ENCODE results near the gene DIP2C. TPM values are rescaled to one million over a fixed set of nuclear protein-coding genes. Genes with fewer than 3 reads are reported as not detected.

Gene DIP2C
- total RNA-seq, 1 donor from 2014 or later, result 10.1 TPM

DNA sequence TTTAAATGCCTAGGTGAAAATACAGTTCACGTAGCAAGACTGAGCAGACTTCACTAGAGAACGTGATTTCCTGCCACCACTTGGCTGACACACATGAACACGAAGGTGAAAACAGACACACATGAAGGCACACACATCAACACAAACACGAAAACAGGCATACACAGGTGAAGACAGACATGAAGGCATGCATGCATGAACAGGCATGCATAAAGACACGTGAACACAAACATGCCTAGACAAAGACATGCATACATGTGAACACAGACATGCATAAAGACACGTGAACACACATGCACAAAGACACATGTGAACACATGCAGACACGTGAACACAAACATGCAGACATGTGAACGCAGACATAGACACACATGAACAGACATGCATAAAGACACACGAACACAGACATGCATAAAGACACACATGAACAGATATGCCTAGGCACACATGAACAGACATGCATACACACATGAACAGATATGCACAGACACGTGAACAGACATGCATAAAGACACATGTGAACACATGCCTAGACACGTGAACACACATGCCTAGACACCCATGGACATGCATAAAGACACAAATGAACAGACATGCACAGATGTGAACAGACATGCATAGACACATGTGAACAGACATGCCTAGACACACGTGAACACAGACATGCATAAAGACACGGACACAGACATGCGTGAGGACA is 311.1 kb downstream of the DIP2C start:
- H3K9ac ChIP-seq, result no peak overlapping the region
- no peaks in the 10 kb centered on the region for H3K79me2 ChIP-seq (ENCODE audit: low read depth)
- Mint-ChIP-seq H3K9me3 (no peaks in the 10 kb centered on the region), H3K36me3 (peaks cover 39% of the 10 kb centered on the region), H3K4me1 (peaks cover 16% of the 10 kb centered on the region), H3K27ac (no peak overlapping the region), H3K27me3 (ENCODE audit: insufficient read depth, low read depth) (peaks cover 2% of the 10 kb centered on the region), H3K4me3 (no peak overlapping the region)
- H3K36me3 ChIP-seq, result no peaks in the 10 kb centered on the region
- peaks cover 12% of the 10 kb centered on the region for H3K4me1 ChIP-seq
- peaks cover 8% of the 10 kb centered on the region for H3F3A ChIP-seq (ENCODE audit: low read depth)
- H2AFZ ChIP-seq (replicated peaks), result no peak overlapping the region
- H3K27ac ChIP-seq, result no peak overlapping the region
- no peaks in the 10 kb centered on the region for H3K27me3 ChIP-seq
- no peak overlapping the region for H3K4me2 ChIP-seq
- H3K4me3 ChIP-seq, result no peak overlapping the region
- DNase-seq (ENCODE audit: low spot score), result no peak
- no peaks in the 10 kb centered on the region for H3K9me3 ChIP-seq (ENCODE audit: low read depth)
- TF ChIP-seq EZH2phosphoT487 (IDR thresholded peaks at IDR 0.05) (no peak), EZH2 (IDR thresholded peaks at IDR 0.05) (no peak)
- no peaks in the 10 kb centered on the region for H4K20me1 ChIP-seq (ENCODE audit: low read depth)

GRCh38 chr10:377228-377627 is 312.2 kb downstream of the DIP2C start:
- no peak overlapping the region for H3K27ac Mint-ChIP-seq

GRCh38 chr10:375815-376505 is 313.5 kb downstream of the DIP2C start:
- no peak overlapping the region for H3K9ac ChIP-seq
- Mint-ChIP-seq H3K9me3 (no peaks in the 10 kb centered on the region), H3K36me3 (peaks cover 35% of the 10 kb centered on the region), H3K27me3 (ENCODE audit: insufficient read depth, low read depth) (peaks cover 2% of the 10 kb centered on the region), H3K4me3 (no peak overlapping the region), H3K4me1 (peaks cover 25% of the 10 kb centered on the region), H3K27ac (peak overlapping the region; percentile 92)
- H4K20me1 ChIP-seq (ENCODE audit: low read depth), result no peaks in the 10 kb centered on the region
- H3K36me3 ChIP-seq, result no peaks in the 10 kb centered on the region
- H3K79me2 ChIP-seq (ENCODE audit: low read depth), result no peaks in the 10 kb centered on the region
- no peak overlapping the region for H3K4me3 ChIP-seq
- H3K4me2 ChIP-seq, result no peak overlapping the region
- DNase-seq (ENCODE audit: low spot score), result no peak
- H3F3A ChIP-seq (ENCODE audit: low read depth), result peaks cover 8% of the 10 kb centered on the region
- no peak overlapping the region for H3K27ac ChIP-seq
- TF ChIP-seq, protein P1, sequence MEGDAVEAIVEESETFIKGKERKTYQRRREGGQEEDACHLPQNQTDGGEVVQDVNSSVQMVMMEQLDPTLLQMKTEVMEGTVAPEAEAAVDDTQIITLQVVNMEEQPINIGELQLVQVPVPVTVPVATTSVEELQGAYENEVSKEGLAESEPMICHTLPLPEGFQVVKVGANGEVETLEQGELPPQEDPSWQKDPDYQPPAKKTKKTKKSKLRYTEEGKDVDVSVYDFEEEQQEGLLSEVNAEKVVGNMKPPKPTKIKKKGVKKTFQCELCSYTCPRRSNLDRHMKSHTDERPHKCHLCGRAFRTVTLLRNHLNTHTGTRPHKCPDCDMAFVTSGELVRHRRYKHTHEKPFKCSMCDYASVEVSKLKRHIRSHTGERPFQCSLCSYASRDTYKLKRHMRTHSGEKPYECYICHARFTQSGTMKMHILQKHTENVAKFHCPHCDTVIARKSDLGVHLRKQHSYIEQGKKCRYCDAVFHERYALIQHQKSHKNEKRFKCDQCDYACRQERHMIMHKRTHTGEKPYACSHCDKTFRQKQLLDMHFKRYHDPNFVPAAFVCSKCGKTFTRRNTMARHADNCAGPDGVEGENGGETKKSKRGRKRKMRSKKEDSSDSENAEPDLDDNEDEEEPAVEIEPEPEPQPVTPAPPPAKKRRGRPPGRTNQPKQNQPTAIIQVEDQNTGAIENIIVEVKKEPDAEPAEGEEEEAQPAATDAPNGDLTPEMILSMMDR (IDR thresholded peaks at IDR 0.05), result no peak
- TF ChIP-seq EZH2phosphoT487 (IDR thresholded peaks at IDR 0.05) (no peak), EZH2 (IDR thresholded peaks at IDR 0.05) (no peak)
- H3K27me3 ChIP-seq, result no peaks in the 10 kb centered on the region
- H3K9me3 ChIP-seq (ENCODE audit: low read depth), result no peaks in the 10 kb centered on the region
- H3K4me1 ChIP-seq, result peaks cover 16% of the 10 kb centered on the region
- no peak overlapping the region for H2AFZ ChIP-seq (replicated peaks)

More at GRCh38 chr10:377228-377627, 312.2 kb downstream of the DIP2C start:
- Histone ChIP-seq H2AFZ (replicated peaks) (no peak overlapping the region), H3K9me3 (ENCODE audit: low read depth) (no peaks in the 10 kb centered on the region), H3K4me3 (no peak overlapping the region), H3K27ac (no peak overlapping the region), H3F3A (ENCODE audit: low read depth) (peaks cover 8% of the 10 kb centered on the region), H3K36me3 (no peaks in the 10 kb centered on the region), H4K20me1 (ENCODE audit: low read depth) (no peaks in the 10 kb centered on the region), H3K4me1 (peaks cover 16% of the 10 kb centered on the region), H3K4me2 (no peak overlapping the region), H3K79me2 (ENCODE audit: low read depth) (no peaks in the 10 kb centered on the region), H3K27me3 (no peaks in the 10 kb centered on the region), H3K9ac (no peak overlapping the region)
- Mint-ChIP-seq H3K36me3 (peaks cover 37% of the 10 kb centered on the region), H3K4me1 (peaks cover 25% of the 10 kb centered on the region), H3K4me3 (peak overlapping the region; percentile 57), H3K9me3 (no peaks in the 10 kb centered on the region), H3K27me3 (ENCODE audit: insufficient read depth, low read depth) (peaks cover 2% of the 10 kb centered on the region)
- DNase-seq (ENCODE audit: low spot score), result no peak
- TF ChIP-seq, protein P1 (IDR thresholded peaks at IDR 0.05), result no peak
- no peak for TF ChIP-seq EZH2phosphoT487 (IDR thresholded peaks at IDR 0.05)
- TF ChIP-seq EZH2 (IDR thresholded peaks at IDR 0.05), result no peak

DNA sequence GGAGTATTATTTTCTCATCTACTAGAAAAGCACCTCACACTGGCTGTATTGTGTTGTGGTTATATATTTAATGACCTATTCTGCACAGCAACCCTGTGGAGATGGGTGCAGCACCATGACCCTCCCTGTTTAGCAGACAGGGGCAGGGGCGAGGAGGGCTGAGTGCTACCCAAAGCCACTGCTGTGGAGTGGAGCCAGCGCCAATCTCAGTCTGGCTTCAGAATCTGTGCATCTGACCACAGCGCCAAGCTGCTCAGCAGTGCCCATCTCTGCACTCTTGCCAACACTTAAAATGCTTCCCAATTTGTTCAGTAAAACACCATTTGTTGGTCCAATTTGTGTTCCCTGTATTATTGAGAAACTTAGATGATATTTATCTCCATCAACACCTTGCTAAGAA is 315.1 kb downstream of the DIP2C start:
- no peak overlapping the region for H3K4me3 ChIP-seq
- Mint-ChIP-seq H3K9me3 (no peaks in the 10 kb centered on the region), H3K4me1 (peaks cover 29% of the 10 kb centered on the region), H3K27me3 (ENCODE audit: insufficient read depth, low read depth) (peaks cover 2% of the 10 kb centered on the region), H3K27ac (peak overlapping the region; percentile 88), H3K4me3 (peak overlapping the region; percentile 4), H3K36me3 (peaks cover 29% of the 10 kb centered on the region)
- no peaks in the 10 kb centered on the region for H3K36me3 ChIP-seq
- no peaks in the 10 kb centered on the region for H3K9me3 ChIP-seq (ENCODE audit: low read depth)
- no peaks in the 10 kb centered on the region for H3K27me3 ChIP-seq
- H3F3A ChIP-seq (ENCODE audit: low read depth), result peaks cover 8% of the 10 kb centered on the region
- no peak overlapping the region for H3K27ac ChIP-seq
- H4K20me1 ChIP-seq (ENCODE audit: low read depth), result no peaks in the 10 kb centered on the region
- no peak overlapping the region for H3K4me2 ChIP-seq
- H3K4me1 ChIP-seq, result peaks cover 16% of the 10 kb centered on the region
- no peak overlapping the region for H2AFZ ChIP-seq (replicated peaks)
- TF ChIP-seq, protein P1 (IDR thresholded peaks at IDR 0.05), result no peak
- DNase-seq (ENCODE audit: low spot score), result no peak
- H3K79me2 ChIP-seq (ENCODE audit: low read depth), result no peaks in the 10 kb centered on the region
- H3K9ac ChIP-seq, result no peak overlapping the region

All from neural progenitor cell (in vitro differentiated cells).